Endothelial cell (in vitro differentiated cells): ENCODE data around the gene GSPT1. TPM values are rescaled to one million over a fixed set of nuclear protein-coding genes. Genes with fewer than 3 reads are reported as not detected.
"Not testable (repeated sequence)": the region's sequence is repeated elsewhere in the genome, so short reads cannot be mapped to it uniquely, and the experiment has no call there.

Experiments
- DNase-seq: peaks from one replicate; pipeline ENCODE4 v3.0.0; 2021; ENCODE audit warnings: low spot score
- H3K27ac Mint-ChIP-seq: one replicate; pipeline ENCODE4 v1.8.0; 2021; ENCODE audit warnings: mixed read lengths, inconsistent platforms; ENCODE audit not compliant: unreplicated experiment
- H3K27me3 Mint-ChIP-seq: one replicate; pipeline ENCODE4 v1.8.0; 2021; ENCODE audit warnings: mild to moderate bottlenecking, moderate library complexity, mixed read lengths, inconsistent platforms; ENCODE audit not compliant: unreplicated experiment
- H3K36me3 Mint-ChIP-seq: one replicate; pipeline ENCODE4 v1.8.0; 2021; ENCODE audit warnings: mild to moderate bottlenecking, low read depth, mixed read lengths, inconsistent platforms; ENCODE audit not compliant: unreplicated experiment
- H3K4me1 Mint-ChIP-seq: one replicate; pipeline ENCODE4 v1.8.0; 2021; ENCODE audit warnings: mild to moderate bottlenecking, mixed read lengths, inconsistent platforms; ENCODE audit not compliant: unreplicated experiment
- H3K4me3 Mint-ChIP-seq: one replicate; pipeline ENCODE4 v1.8.0; 2021; ENCODE audit warnings: mild to moderate bottlenecking, mixed read lengths, inconsistent platforms; ENCODE audit not compliant: unreplicated experiment
- H3K9me3 Mint-ChIP-seq: one replicate; pipeline ENCODE4 v1.8.0; 2021; ENCODE audit warnings: mixed read lengths, inconsistent platforms; ENCODE audit not compliant: unreplicated experiment
- CTCF ChIP-seq: fragments of 200-600 bp; sonication (generic); IDR thresholded peaks from one replicate; pipeline ENCODE4 v1.5.0; 2021; ENCODE audit warnings: antibody characterized with exemption; ENCODE audit not compliant: unreplicated experiment
- total RNA-seq: library from RNA; stranded (reverse); fragmentation: NEBNext Ultra II Directional; extraction: Animal tissue kit (Norgen Biotek cat#: 25700); gene quantifications from one replicate; pipeline ENCODE4 v1.2.1, GENCODE V29; 2021; ENCODE audit not compliant: unreplicated experiment

The GSPT1 gene
- total RNA-seq, 1 donor from 2014 or later: 99.8 TPM

DNA sequence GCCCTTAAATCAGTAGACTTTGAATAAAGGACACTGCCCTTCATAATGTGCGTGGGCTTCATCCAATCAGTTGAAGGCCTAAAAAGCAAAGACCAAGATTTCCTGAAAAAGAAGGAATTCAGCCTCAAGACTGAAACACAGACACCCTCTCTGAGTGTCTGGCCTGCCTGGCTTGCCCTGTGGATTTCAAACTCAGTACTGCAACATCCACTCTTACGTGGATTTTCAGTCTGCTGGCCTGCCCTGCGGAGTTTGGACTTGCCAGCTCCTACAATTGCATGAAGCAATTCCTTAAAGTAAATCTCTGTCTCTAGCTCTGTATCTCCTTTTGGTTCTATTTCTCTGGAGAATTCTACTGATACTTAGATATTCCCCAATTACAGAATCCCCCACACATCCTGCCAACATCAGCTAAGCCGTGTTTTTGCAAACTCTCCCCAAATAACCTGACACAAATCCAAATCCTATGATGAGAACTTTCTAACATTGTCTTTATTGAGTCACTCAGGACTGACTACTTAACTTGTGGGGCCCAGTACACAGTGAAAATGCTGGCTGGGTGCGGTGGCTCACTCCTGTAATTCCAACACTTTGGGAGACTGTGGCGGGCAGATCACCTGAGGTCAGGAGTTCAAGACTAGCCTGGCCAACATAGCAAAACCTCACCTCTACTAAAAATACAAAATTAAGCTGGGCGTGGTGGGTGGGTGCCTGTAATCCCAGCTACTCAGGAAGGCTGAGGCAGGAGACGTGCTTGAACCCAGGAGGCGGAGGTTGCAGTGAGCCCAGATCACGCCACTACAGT is 42.0 kb upstream of the GSPT1 start:
- TF ChIP-seq CTCF: no peak
- DNase-seq: no peak
- Mint-ChIP-seq H3K36me3 (no peaks in the 10 kb centered on the region), H3K4me3 (no peak overlapping the region), H3K9me3 (no peaks in the 10 kb centered on the region), H3K27me3 (no peaks in the 10 kb centered on the region), H3K27ac (no peak overlapping the region), H3K4me1 (no peaks in the 10 kb centered on the region)

- no peak overlapping the region for H3K27ac Mint-ChIP-seq
- no peaks in the 10 kb centered on the region for H3K36me3 Mint-ChIP-seq
- no peak overlapping the region for H3K4me3 Mint-ChIP-seq
- no peak for TF ChIP-seq CTCF
- DNase-seq: no peak
- H3K27me3 Mint-ChIP-seq: no peaks in the 10 kb centered on the region
- H3K9me3 Mint-ChIP-seq: no peaks in the 10 kb centered on the region
- H3K4me1 Mint-ChIP-seq: no peaks in the 10 kb centered on the region
Measured at GRCh38 chr16:11956558-11956957, 40.8 kb upstream of the GSPT1 start.

- H3K9me3 Mint-ChIP-seq: no peaks in the 10 kb centered on the region
- no peaks in the 10 kb centered on the region for H3K27me3 Mint-ChIP-seq
- no peak overlapping the region for H3K27ac Mint-ChIP-seq
- TF ChIP-seq CTCF: no peak
- H3K36me3 Mint-ChIP-seq: no peaks in the 10 kb centered on the region
- H3K4me1 Mint-ChIP-seq: no peaks in the 10 kb centered on the region
- DNase-seq: no peak
- H3K4me3 Mint-ChIP-seq: no peak overlapping the region
Measured at GRCh38 chr16:11955713-11956123, 40.0 kb upstream of the GSPT1 start.

DNA sequence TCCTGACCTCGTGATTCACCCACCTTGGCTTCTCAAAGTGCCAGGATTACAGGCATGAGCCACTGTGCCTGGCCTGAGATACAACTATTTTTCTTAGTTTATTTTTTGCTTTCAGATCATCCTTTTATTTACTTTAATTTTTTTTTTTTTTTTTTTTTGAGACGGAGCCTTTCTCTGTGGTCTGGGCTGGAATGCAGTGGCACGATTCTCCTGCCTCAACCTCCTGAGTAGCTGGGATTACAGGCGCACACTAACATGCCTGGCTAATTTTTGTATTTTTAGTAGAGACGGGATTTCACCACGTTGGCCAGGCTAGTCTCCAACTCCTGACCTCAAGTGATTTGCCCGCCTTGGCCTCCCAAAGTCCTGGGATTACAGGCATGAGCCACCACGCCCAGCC is 37.8 kb upstream of the GSPT1 start:
- H3K4me3 Mint-ChIP-seq, H3K27ac Mint-ChIP-seq, H3K4me1 Mint-ChIP-seq, H3K27me3 Mint-ChIP-seq, H3K9me3 Mint-ChIP-seq, H3K36me3 Mint-ChIP-seq, DNase-seq: not testable (repeated sequence)

DNA sequence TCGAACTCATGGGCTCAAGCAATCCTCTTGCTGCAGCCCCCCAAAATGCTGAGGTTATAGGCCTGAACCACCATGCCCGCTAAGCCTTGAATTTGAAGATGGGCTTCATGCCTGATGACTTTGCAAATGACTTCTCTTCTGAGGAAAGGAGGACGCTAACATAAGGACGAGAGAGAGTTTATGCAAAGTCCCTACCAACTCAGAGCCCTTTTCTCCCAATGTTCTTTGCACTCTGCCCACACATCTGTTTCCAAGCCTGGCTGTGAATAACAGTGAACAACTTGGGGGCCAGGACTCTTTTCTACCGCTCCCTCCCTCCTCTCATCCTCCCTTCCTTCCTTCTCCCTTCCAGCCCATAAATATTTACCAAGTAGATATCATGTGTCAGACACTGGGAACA is 34.6 kb upstream of the GSPT1 start:
- no peaks in the 10 kb centered on the region for H3K9me3 Mint-ChIP-seq
- H3K4me3 Mint-ChIP-seq: no peak overlapping the region
- no peak for DNase-seq
- no peak overlapping the region for H3K27ac Mint-ChIP-seq
- H3K4me1 Mint-ChIP-seq: no peaks in the 10 kb centered on the region
- H3K36me3 Mint-ChIP-seq: no peaks in the 10 kb centered on the region
- H3K27me3 Mint-ChIP-seq: no peaks in the 10 kb centered on the region
- TF ChIP-seq CTCF: no peak
